ENCODE data around the gene GBP3. TPM values are rescaled to one million over a fixed set of nuclear protein-coding genes. Genes with fewer than 3 reads are reported as not detected.

The GBP3 gene, protein sequence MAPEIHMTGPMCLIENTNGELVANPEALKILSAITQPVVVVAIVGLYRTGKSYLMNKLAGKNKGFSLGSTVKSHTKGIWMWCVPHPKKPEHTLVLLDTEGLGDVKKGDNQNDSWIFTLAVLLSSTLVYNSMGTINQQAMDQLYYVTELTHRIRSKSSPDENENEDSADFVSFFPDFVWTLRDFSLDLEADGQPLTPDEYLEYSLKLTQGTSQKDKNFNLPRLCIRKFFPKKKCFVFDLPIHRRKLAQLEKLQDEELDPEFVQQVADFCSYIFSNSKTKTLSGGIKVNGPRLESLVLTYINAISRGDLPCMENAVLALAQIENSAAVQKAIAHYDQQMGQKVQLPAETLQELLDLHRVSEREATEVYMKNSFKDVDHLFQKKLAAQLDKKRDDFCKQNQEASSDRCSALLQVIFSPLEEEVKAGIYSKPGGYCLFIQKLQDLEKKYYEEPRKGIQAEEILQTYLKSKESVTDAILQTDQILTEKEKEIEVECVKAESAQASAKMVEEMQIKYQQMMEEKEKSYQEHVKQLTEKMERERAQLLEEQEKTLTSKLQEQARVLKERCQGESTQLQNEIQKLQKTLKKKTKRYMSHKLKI
- 10 to 100 TPM; 11.9 to 21.1 (median 16.1) TPM for total RNA-seq

GRCh38 chr1:89022167-89022959 lies at the start of gene GBP3:
Gene GBP3 (minus strand): TSS chr1:89022866. CDS start chr1:89020721, 2,145 bp downstream.
- TF ChIP-seq POLR2A (IDR thresholded peaks at IDR 0.05; ENCODE audit: low read depth) (no peak), POLR2AphosphoS5 (IDR thresholded peaks at IDR 0.05) (peak in 1 of 2 donors; percentile 5), EP300 (IDR thresholded peaks at IDR 0.05) (no peak)
- TF ChIP-seq, protein P1, sequence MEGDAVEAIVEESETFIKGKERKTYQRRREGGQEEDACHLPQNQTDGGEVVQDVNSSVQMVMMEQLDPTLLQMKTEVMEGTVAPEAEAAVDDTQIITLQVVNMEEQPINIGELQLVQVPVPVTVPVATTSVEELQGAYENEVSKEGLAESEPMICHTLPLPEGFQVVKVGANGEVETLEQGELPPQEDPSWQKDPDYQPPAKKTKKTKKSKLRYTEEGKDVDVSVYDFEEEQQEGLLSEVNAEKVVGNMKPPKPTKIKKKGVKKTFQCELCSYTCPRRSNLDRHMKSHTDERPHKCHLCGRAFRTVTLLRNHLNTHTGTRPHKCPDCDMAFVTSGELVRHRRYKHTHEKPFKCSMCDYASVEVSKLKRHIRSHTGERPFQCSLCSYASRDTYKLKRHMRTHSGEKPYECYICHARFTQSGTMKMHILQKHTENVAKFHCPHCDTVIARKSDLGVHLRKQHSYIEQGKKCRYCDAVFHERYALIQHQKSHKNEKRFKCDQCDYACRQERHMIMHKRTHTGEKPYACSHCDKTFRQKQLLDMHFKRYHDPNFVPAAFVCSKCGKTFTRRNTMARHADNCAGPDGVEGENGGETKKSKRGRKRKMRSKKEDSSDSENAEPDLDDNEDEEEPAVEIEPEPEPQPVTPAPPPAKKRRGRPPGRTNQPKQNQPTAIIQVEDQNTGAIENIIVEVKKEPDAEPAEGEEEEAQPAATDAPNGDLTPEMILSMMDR (IDR thresholded peaks at IDR 0.05), result no peak
- no peak for DNase-seq (ENCODE audit: extremely low spot score)
- H3K27ac ChIP-seq (replicated peaks in 1 of 4), result peak within 1 kb of the TSS; percentile 75 to 83 (median 79)
- intact Hi-C loops (cut with DNase I), result loop anchor here (5.0 kb wide), 1 partner anchor 40 kb away; no protein-coding TSS in a partner anchor
- 21% methylated on average over 5 of the region's 5 CpGs for WGBS
- H3K27me3 ChIP-seq, result no peaks in the 10 kb centered on the region
- H3K9me3 ChIP-seq, result no peaks in the 10 kb centered on the region
- H3K4me3 ChIP-seq, result peak within 1 kb of the TSS; percentile 51 to 63 (median 52)
- peaks cover 0 to 18% (median 6%) of the 10 kb centered on the region in 4 donors for H3K36me3 ChIP-seq
- H3K4me1 ChIP-seq, result peaks cover 13 to 25% (median 25%) of the 10 kb centered on the region in 4 donors

- no peaks in the 10 kb centered on the region for H3K36me3 ChIP-seq
- peaks cover 0 to 6% (median 4%) of the 10 kb centered on the region in 4 donors for H3K4me1 ChIP-seq
- H3K4me3 ChIP-seq, result peak overlapping the region; percentile 28 to 49 (median 36)
- DNase-seq (ENCODE audit: extremely low spot score), result no peak
- peaks cover 0 to 10% (median 2%) of the 10 kb centered on the region in 4 donors for H3K9me3 ChIP-seq
- H3K27ac ChIP-seq (replicated peaks in 1 of 4), result no peak overlapping the region
- WGBS, result 79% methylated on average over 1 of the region's 1 CpG
- TF ChIP-seq EP300 (IDR thresholded peaks at IDR 0.05) (no peak), POLR2A (IDR thresholded peaks at IDR 0.05; ENCODE audit: low read depth) (no peak), POLR2AphosphoS5 (IDR thresholded peaks at IDR 0.05) (no peak)
- TF ChIP-seq, protein P1 (IDR thresholded peaks at IDR 0.05), result no peak
- intact Hi-C loops (cut with DNase I), result no loop called here
- no peaks in the 10 kb centered on the region for H3K27me3 ChIP-seq
Measured at GRCh38 chr1:89070509-89070908, 47.8 kb upstream of the GBP3 start.

DNA sequence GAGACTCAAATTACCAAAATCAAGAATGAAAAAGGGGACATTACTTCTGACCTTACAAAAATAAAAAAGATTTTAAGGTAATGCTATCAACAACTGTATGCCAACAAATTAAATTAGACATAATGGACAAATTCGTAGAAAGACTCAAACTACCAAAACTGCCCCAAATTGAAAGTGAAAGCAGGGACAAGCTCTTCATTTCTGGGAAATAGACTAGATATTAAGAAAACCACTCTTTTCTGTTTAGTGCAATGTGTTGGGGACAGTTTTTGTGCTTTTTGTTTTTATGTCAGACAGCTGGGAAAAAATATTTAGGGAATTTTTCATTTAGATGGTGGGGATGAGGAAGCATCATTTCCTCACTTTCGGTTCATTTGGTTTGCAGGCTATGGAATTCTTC lies 47.3 kb upstream of the GBP3 start:
- intact Hi-C loops (cut with DNase I), result no loop called here
- WGBS, result 50% methylated on average over 2 of the region's 2 CpGs
- Histone ChIP-seq H3K27ac (replicated peaks in 1 of 4) (peak overlapping the region in 2 of 4 donors; percentile 1 to 45), H3K9me3 (peaks cover 0 to 10% (median 2%) of the 10 kb centered on the region in 4 donors), H3K36me3 (no peaks in the 10 kb centered on the region), H3K27me3 (no peaks in the 10 kb centered on the region), H3K4me1 (peaks cover 0 to 8% (median 5%) of the 10 kb centered on the region in 4 donors), H3K4me3 (peak overlapping the region; percentile 28 to 49 (median 36))
- no peak for DNase-seq (ENCODE audit: extremely low spot score)
- TF ChIP-seq, protein P1 (IDR thresholded peaks at IDR 0.05), result no peak
- no peak for TF ChIP-seq EP300 (IDR thresholded peaks at IDR 0.05)
- TF ChIP-seq POLR2AphosphoS5 (IDR thresholded peaks at IDR 0.05), result no peak
- no peak for TF ChIP-seq POLR2A (IDR thresholded peaks at IDR 0.05; ENCODE audit: low read depth)

DNA sequence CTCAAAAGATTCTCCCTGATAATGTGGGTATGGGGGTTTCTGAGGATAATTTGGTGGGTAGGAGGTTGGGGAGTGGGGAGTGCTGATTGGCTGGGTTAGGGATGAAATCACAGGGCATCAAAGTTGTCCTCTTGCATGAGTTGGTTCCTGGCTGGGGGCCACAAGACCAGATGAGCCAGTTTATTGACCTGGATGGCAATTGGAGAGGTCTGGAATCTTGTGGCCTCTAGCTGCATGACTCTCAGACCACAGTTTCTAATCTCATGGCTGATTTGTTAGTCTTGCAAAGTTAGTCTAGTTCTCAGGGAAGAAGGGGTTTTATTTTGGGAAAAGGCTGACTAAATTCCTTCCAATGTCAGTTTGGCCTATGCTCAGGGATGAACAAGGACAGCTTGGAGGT lies 45.6 kb upstream of the GBP3 start:
- no peak overlapping the region for H3K27ac ChIP-seq (replicated peaks in 1 of 4)
- H3K36me3 ChIP-seq, result no peaks in the 10 kb centered on the region
- H3K9me3 ChIP-seq, result no peaks in the 10 kb centered on the region
- H3K4me3 ChIP-seq, result no peak overlapping the region
- no peak for TF ChIP-seq EP300 (IDR thresholded peaks at IDR 0.05)
- TF ChIP-seq, protein P1 (IDR thresholded peaks at IDR 0.05), result no peak
- no peak for TF ChIP-seq POLR2A (IDR thresholded peaks at IDR 0.05; ENCODE audit: low read depth)
- no peak for TF ChIP-seq POLR2AphosphoS5 (IDR thresholded peaks at IDR 0.05)
- no peaks in the 10 kb centered on the region for H3K27me3 ChIP-seq
- no peak for DNase-seq (ENCODE audit: extremely low spot score)
- intact Hi-C loops (cut with DNase I), result no loop called here
- H3K4me1 ChIP-seq, result peaks cover 0 to 16% (median 11%) of the 10 kb centered on the region in 4 donors
